HCT116 (cell line): ENCODE data around the gene RABEP1. TPM values are rescaled to one million over a fixed set of nuclear protein-coding genes. Genes with fewer than 3 reads are reported as not detected.

Source experiments
- ATAC-seq: fragments of 200-7000 bp; cut with Tn5 transposase; 2 replicates; pipeline ENCODE4 v1.9.1; 2020; ENCODE audit warnings: mild to moderate bottlenecking, moderate library complexity
- BruUV-seq: library from RNA; stranded (reverse); fragments of 400-500 nt; replicated peaks from 2 replicates; lab custom pipeline; 2021; lab: Mats Ljungman, UMichigan
- CTCF ChIA-PET: fragments of 300-600 bp; sonication (Branson Sonifier 250); formaldehyde crosslinking; loops from one replicate; lab custom pipeline; 2021; ENCODE audit warnings: antibody characterized with exemption; lab: Charles Lee
- POLR2A ChIA-PET: fragments of 300-600, 350-600 bp; sonication (Branson Sonifier 250); formaldehyde crosslinking; loops from one replicate; lab custom pipeline; 2021; ENCODE audit warnings: antibody characterized with exemption; lab: Charles Lee
- RAD21 ChIA-PET, 2 experiments: fragments of 300-600 bp; sonication (Branson Sonifier 250); formaldehyde crosslinking; loops; one replicate each; lab custom pipeline; 2023; ENCODE audit warnings: low total read pairs in 2 of 2; ENCODE audit not compliant: uncharacterized antibody in 2 of 2, unreplicated experiment in 2 of 2, low non-redundant PET in 1 of 2; lab: Charles Lee
- DNase-seq: peaks from one replicate; pipeline ENCODE4 v3.0.0-alpha.2; 2010; ENCODE audit warnings: low read depth, low spot score
- H2AFZ ChIP-seq: fragments of 200-600 bp; shearing (Covaris generic), sonication (generic); 2 replicates; pipeline ENCODE4 v1.6.1; 2017; ENCODE audit warnings: low read depth, mixed run types, mixed read lengths, antibody characterized with exemption, low read length; ENCODE audit not compliant: poor library complexity, severe bottlenecking
- H3K27ac ChIP-seq: 2 replicates; pipeline ENCODE4 v1.5.1; 2012; ENCODE audit warnings: low read depth, low read length
- H3K27me3 ChIP-seq: fragments of 200-600 bp; sonication (generic); 2 replicates; pipeline ENCODE4 v1.6.1; 2016; ENCODE audit warnings: mixed run types, low read length, mixed read lengths; ENCODE audit not compliant: insufficient read depth
- H3K36me3 ChIP-seq, 2 experiments: fragments of 200-500 bp in 1 of 2; fragments of 200-600 bp in 1 of 2; sonication (Bioruptor generic) in 1 of 2; sonication (generic) in 1 of 2; 2 replicates each; pipeline versions ENCODE4 v1.5.1 to v1.6.1; 2014 to 2016; ENCODE audit warnings: low read length in 2 of 2, inconsistent platforms in 1 of 2, mixed read lengths in 1 of 2, mixed run types in 1 of 2; ENCODE audit not compliant: insufficient read depth in 2 of 2, control insufficient read depth in 1 of 2
- H3K4me1 ChIP-seq, 2 experiments: fragments of 200-600 bp in 1 of 2; sonication (generic) in 1 of 2; 2 replicates each; pipeline versions ENCODE4 v1.5.1 to v1.6.1; 2012 to 2017; ENCODE audit warnings: low read length in 2 of 2, inconsistent platforms in 1 of 2, mild to moderate bottlenecking in 1 of 2, mixed read lengths in 1 of 2, mixed run types in 1 of 2, moderate library complexity in 1 of 2; ENCODE audit not compliant: insufficient read depth in 2 of 2, control insufficient read depth in 1 of 2
- H3K4me2 ChIP-seq: fragments of 200-600 bp; sonication (generic); 2 replicates; pipeline ENCODE4 v1.6.1; 2017; ENCODE audit warnings: mixed run types, low read length, mixed read lengths
- H3K4me3 ChIP-seq, 2 experiments: fragments of 200-600 bp in 1 of 2; sonication (generic) in 1 of 2; replicated peaks in 1 of 2; 2 replicates each; pipeline ENCODE4 v1.5.1; 2011 to 2016; ENCODE audit warnings: low read length in 2 of 2, control low read depth in 1 of 2, low read depth in 1 of 2, mild to moderate bottlenecking in 1 of 2, mixed read lengths in 1 of 2, mixed run types in 1 of 2
- H3K79me2 ChIP-seq: fragments of 200-600 bp; sonication (generic); 2 replicates; pipeline ENCODE4 v1.6.1; 2017; ENCODE audit warnings: mild to moderate bottlenecking, mixed run types, low read length, moderate library complexity, mixed read lengths; ENCODE audit not compliant: insufficient read depth
- H3K9ac ChIP-seq: fragments of 200-600 bp; sonication (generic); 2 replicates; pipeline ENCODE4 v1.6.1; 2016; ENCODE audit warnings: low read length, mixed read lengths
- H3K9me2 ChIP-seq: fragments of 200-600 bp; sonication (generic), shearing (Covaris generic); 2 replicates; pipeline ENCODE4 v1.6.1; 2017; ENCODE audit warnings: mixed run types, mild to moderate bottlenecking, moderate library complexity; ENCODE audit not compliant: insufficient read depth
- H3K9me3 ChIP-seq, 2 experiments: fragments of 200-500 bp in 1 of 2; fragments of 200-600 bp in 1 of 2; sonication (Bioruptor generic) in 1 of 2; sonication (generic) in 1 of 2; 2 replicates each; pipeline ENCODE4 v1.6.1; 2014 to 2017; ENCODE audit warnings: low read length in 2 of 2, mixed read lengths in 2 of 2, inconsistent platforms in 1 of 2, low read depth in 1 of 2, mild to moderate bottlenecking in 1 of 2, mixed run types in 1 of 2, moderate library complexity in 1 of 2; ENCODE audit not compliant: control insufficient read depth in 1 of 2, insufficient read depth in 1 of 2
- H4K20me1 ChIP-seq: fragments of 200-600 bp; sonication (generic), shearing (Covaris generic); 2 replicates; pipeline ENCODE4 v1.6.1; 2017; ENCODE audit warnings: mixed run types, mild to moderate bottlenecking, moderate library complexity; ENCODE audit not compliant: insufficient read depth
- EGR1 ChIP-seq: IDR thresholded peaks from 2 replicates; pipeline ENCODE4 v1.6.1; 2012; ENCODE audit warnings: low read depth
- EZH2 ChIP-seq: fragments of 200-600 bp; sonication (generic); IDR thresholded peaks from 2 replicates; pipeline ENCODE4 v1.6.1; 2017; ENCODE audit warnings: antibody characterized with exemption, mixed run types
- POLR2AphosphoS5 ChIP-seq: IDR thresholded peaks from 2 replicates; pipeline ENCODE4 v1.6.1; 2011; ENCODE audit warnings: mild to moderate bottlenecking, low read depth, low read length, moderate library complexity
- SIN3A ChIP-seq: IDR thresholded peaks from 2 replicates; pipeline ENCODE4 v1.6.1; 2012; ENCODE audit warnings: low read depth
- SRF ChIP-seq: IDR thresholded peaks from 2 replicates; pipeline ENCODE4 v1.6.1; 2012; ENCODE audit warnings: low read depth
- TCF7L2 ChIP-seq: IDR thresholded peaks from 2 replicates; pipeline ENCODE4 v1.7.0; 2011; ENCODE audit warnings: borderline replicate concordance, inconsistent platforms; ENCODE audit not compliant: insufficient read depth, insufficient read length; ENCODE audit errors: extremely low read depth
- ZNF274 ChIP-seq: fragments of 200-500 bp; sonication (Bioruptor generic); IDR thresholded peaks from 2 replicates; pipeline ENCODE4 v1.6.1; 2014; ENCODE audit warnings: mild to moderate bottlenecking, low read depth, low read length, inconsistent platforms
- intact Hi-C: fragments of 100-400 bp; cut with micrococcal nuclease; formaldehyde crosslinking; loops from 2 replicates; pipeline ENCODE4 v1.10.0; 2022
- total RNA-seq: library from RNA; stranded (reverse); gene quantifications from one replicate; pipeline ENCODE4 v1.2.1, GENCODE V29; 2021; ENCODE audit not compliant: unreplicated experiment
- TF ChIP-seq, protein P1 (sequence below): IDR thresholded peaks from 2 replicates; pipeline ENCODE4 v1.6.1; 2012
- TF ChIP-seq, protein P2 (sequence below), 3 experiments: fragments of 200-600 bp in 1 of 3; sonication (generic) in 1 of 3; IDR thresholded peaks in 2 of 3; conservative IDR thresholded peaks in 1 of 3; 2 replicates each; pipeline ENCODE4 v1.5.1; 2012 to 2017; ENCODE audit warnings: low read depth in 2 of 3, low read length in 2 of 3, antibody characterized with exemption in 1 of 3, borderline replicate concordance in 1 of 3, control low read depth in 1 of 3, mild to moderate bottlenecking in 1 of 3, mixed read lengths in 1 of 3, mixed run types in 1 of 3, moderate library complexity in 1 of 3; ENCODE audit not compliant: insufficient read depth in 1 of 3
- TF ChIP-seq, protein P3 (sequence below): IDR thresholded peaks from 2 replicates; pipeline ENCODE4 v1.6.1; 2011; ENCODE audit warnings: mild to moderate bottlenecking, low read length, moderate library complexity; ENCODE audit not compliant: insufficient replicate concordance; ENCODE audit errors: extremely low read depth

RABEP1 gene
- total RNA-seq, 1 experiment from 2014 or later: 38.5 TPM

- ATAC-seq: no peak
- H3K36me3 ChIP-seq: peaks cover 11 to 33% of the 10 kb centered on the region in 2 experiments
Observed at GRCh38 chr17:5362162-5362811, 80.2 kb downstream of the RABEP1 start.

DNA sequence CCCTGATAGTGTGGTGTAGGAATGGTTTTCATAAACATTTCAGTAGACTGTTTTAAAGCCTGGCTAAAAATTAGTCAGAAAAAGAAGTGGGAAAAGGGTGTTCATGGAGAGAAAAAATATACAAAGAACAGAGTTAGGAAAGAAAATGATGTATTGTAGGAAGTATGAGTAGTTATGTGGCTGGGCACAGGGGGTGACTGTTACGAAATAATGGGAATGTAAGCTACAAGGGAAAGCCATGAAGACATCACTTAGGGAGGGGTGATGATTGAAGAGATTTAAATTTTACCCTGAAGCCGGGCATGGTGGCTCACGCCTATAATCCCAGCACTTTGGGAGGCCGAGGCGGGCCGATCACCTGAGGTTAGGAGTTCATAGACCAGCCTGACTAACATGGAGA lies 82.1 kb downstream of the RABEP1 start:
- Histone ChIP-seq H3K27ac (no peak overlapping the region), H3K9ac (no peak overlapping the region), H3K4me2 (no peak overlapping the region), H3K4me1 (no peaks in the 10 kb centered on the region), H4K20me1 (no peaks in the 10 kb centered on the region), H3K79me2 (0 out of 2 replicates have a peak, but pooled peaks cover 4% of the 10 kb centered on the region)
- ChIA-PET CTCF (no interaction called here), RAD21 (no interaction called here)
- intact Hi-C loops: no loop called here
- no peak for ATAC-seq
- TF ChIP-seq SRF (no peak), EZH2 (no peak), TCF7L2 (no peak), SIN3A (no peak), POLR2AphosphoS5 (no peak)
- TF ChIP-seq, protein P1, sequence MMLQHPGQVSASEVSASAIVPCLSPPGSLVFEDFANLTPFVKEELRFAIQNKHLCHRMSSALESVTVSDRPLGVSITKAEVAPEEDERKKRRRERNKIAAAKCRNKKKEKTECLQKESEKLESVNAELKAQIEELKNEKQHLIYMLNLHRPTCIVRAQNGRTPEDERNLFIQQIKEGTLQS: no peak
- TF ChIP-seq, protein P2, sequence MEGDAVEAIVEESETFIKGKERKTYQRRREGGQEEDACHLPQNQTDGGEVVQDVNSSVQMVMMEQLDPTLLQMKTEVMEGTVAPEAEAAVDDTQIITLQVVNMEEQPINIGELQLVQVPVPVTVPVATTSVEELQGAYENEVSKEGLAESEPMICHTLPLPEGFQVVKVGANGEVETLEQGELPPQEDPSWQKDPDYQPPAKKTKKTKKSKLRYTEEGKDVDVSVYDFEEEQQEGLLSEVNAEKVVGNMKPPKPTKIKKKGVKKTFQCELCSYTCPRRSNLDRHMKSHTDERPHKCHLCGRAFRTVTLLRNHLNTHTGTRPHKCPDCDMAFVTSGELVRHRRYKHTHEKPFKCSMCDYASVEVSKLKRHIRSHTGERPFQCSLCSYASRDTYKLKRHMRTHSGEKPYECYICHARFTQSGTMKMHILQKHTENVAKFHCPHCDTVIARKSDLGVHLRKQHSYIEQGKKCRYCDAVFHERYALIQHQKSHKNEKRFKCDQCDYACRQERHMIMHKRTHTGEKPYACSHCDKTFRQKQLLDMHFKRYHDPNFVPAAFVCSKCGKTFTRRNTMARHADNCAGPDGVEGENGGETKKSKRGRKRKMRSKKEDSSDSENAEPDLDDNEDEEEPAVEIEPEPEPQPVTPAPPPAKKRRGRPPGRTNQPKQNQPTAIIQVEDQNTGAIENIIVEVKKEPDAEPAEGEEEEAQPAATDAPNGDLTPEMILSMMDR (IDR thresholded peaks at IDR 0.05 in 2 of 3, conservative IDR thresholded peaks at IDR 0.05 in 1 of 3; ENCODE audit: borderline replicate concordance in 1 of 3, insufficient read depth in 1 of 3, low read depth in 2 of 3, low read length in 2 of 3): no peak
- TF ChIP-seq, all 23 proteins: peak for 0
- BruUV-seq: no TSS peak
- no peaks in the 10 kb centered on the region for H3K27me3 ChIP-seq
- H3K9me2 ChIP-seq: no peaks in the 10 kb centered on the region
- DNase-seq: no peak
- no peak overlapping the region for H3K4me3 ChIP-seq
- peaks cover 9 to 28% of the 10 kb centered on the region in 2 experiments for H3K36me3 ChIP-seq
- POLR2A ChIA-PET: no interaction called here
- no peaks in the 10 kb centered on the region for H3K9me3 ChIP-seq
- no peak overlapping the region for H2AFZ ChIP-seq

More at GRCh38 chr17:5362162-5362811, 80.2 kb downstream of the RABEP1 start:
- Histone ChIP-seq H2AFZ (no peak overlapping the region), H3K27ac (no peak overlapping the region), H3K4me2 (no peak overlapping the region), H3K9ac (no peak overlapping the region), H4K20me1 (no peaks in the 10 kb centered on the region), H3K4me1 (no peaks in the 10 kb centered on the region), H3K27me3 (no peaks in the 10 kb centered on the region), H3K4me3 (no peak overlapping the region), H3K9me2 (no peaks in the 10 kb centered on the region), H3K9me3 (no peaks in the 10 kb centered on the region), H3K79me2 (0 out of 2 replicates have a peak, but pooled peaks cover 4% of the 10 kb centered on the region)
- TF ChIP-seq, protein P3, sequence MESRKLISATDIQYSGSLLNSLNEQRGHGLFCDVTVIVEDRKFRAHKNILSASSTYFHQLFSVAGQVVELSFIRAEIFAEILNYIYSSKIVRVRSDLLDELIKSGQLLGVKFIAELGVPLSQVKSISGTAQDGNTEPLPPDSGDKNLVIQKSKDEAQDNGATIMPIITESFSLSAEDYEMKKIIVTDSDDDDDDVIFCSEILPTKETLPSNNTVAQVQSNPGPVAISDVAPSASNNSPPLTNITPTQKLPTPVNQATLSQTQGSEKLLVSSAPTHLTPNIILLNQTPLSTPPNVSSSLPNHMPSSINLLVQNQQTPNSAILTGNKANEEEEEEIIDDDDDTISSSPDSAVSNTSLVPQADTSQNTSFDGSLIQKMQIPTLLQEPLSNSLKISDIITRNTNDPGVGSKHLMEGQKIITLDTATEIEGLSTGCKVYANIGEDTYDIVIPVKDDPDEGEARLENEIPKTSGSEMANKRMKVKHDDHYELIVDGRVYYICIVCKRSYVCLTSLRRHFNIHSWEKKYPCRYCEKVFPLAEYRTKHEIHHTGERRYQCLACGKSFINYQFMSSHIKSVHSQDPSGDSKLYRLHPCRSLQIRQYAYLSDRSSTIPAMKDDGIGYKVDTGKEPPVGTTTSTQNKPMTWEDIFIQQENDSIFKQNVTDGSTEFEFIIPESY: no peak
- no peak for TF ChIP-seq ZNF274
- no peak for TF ChIP-seq EGR1
- BruUV-seq: TSS peak; percentile 32
- intact Hi-C loops: loop anchor here (2.0 kb wide), 1 partner anchor 45 kb away; no protein-coding TSS in a partner anchor
- ChIA-PET RAD21 (no interaction called here), CTCF (interaction anchor here (0.5 kb wide), 1 partner anchor 166 kb away, joined by 3 read pairs; no protein-coding TSS in a partner anchor), POLR2A (no interaction called here)
- DNase-seq: no peak
